ENCODE data around the gene RETREG1.

DNA sequence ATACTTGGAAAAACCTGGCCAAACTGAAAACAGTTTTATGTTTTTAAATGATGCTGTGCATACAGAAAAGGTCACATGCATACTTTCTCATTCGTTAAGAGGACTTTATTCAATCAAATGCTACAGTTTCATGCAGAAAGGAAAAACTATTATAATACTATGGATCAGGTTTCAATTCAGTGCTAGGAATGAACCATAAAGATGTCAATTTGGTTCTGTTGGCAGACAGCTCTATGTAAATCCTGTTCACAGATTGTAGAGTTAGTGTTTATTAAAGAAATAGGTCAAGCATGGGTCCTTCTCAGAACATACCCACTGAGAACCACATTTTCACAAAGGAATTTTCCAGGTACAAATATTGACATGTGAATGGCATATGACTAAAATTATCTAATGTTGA is 57.1 kb downstream of the RETREG1 start:
- TF ChIP-seq CTCF (conservative IDR thresholded peaks at IDR 0.05), result no peak
- no peak for TF ChIP-seq ZFX (IDR thresholded peaks at IDR 0.05)

Measured in C4-2B (cell line).